B cell (primary cell): ENCODE results near the gene WRNIP1. TPM values are rescaled to one million over a fixed set of nuclear protein-coding genes. Genes with fewer than 3 reads are reported as not detected.

ENCODE experiments used
- ATAC-seq: fragments of 200-7000 bp; cut with Tn5 transposase; one replicate; pipeline ENCODE4 v1.10.0; 2021; ENCODE audit warnings: low read depth, mild to moderate bottlenecking, moderate number of reproducible peaks, moderate library complexity
- CTCF ChIA-PET: fragments of 350-600 bp; sonication (Branson Sonifier 250); formaldehyde crosslinking; loops from one replicate; lab custom pipeline; 2021; ENCODE audit warnings: antibody characterized with exemption, inconsistent platforms; lab: Charles Lee
- POLR2A ChIA-PET: fragments of 350-600 bp; sonication (Branson Sonifier 250); formaldehyde crosslinking; loops from one replicate; lab custom pipeline; 2021; ENCODE audit warnings: antibody characterized with exemption; lab: Charles Lee
- DNase-seq: peaks from one replicate; pipeline ENCODE4 v3.0.0; 2013
- H2AFZ ChIP-seq: 2 replicates; pipeline ENCODE4 v1.6.1; 2012; ENCODE audit warnings: mild to moderate bottlenecking, low read depth, low read length; ENCODE audit not compliant: insufficient read depth, poor library complexity, severe bottlenecking
- H3K27ac ChIP-seq, 2 donors: 1 replicate in 1 of 2; 2 replicates in 1 of 2; pipeline ENCODE4 v1.5.1; 2012 to 2013; ENCODE audit warnings: low read length in 2 of 2, mild to moderate bottlenecking in 2 of 2, moderate library complexity in 1 of 2
- H3K27me3 ChIP-seq, 4 experiments: fragments of 200-600 bp in 1 of 4; sonication (generic) in 1 of 4; replicated peaks in 1 of 4; 1 replicate in 2 of 4; 2 replicates in 2 of 4; pipeline versions ENCODE4 v1.6.1 to v1.7.0; 2013 to 2016; ENCODE audit warnings: low read length in 3 of 4, mild to moderate bottlenecking in 2 of 4, mixed read lengths in 1 of 4, moderate library complexity in 1 of 4; ENCODE audit not compliant: insufficient read depth in 4 of 4, control insufficient read depth in 3 of 4; ENCODE audit errors: control extremely low read depth in 1 of 4
- H3K36me3 ChIP-seq, 2 experiments: replicated peaks in 1 of 2; 1 replicate in 1 of 2; 2 replicates in 1 of 2; pipeline versions ENCODE4 v1.6.1 to v1.7.1; 2013; ENCODE audit warnings: low read length in 1 of 2; ENCODE audit not compliant: insufficient read depth in 2 of 2, control insufficient read depth in 1 of 2; ENCODE audit errors: control extremely low read depth in 1 of 2, extremely low read depth in 1 of 2
- H3K4me1 ChIP-seq, 2 donors: fragments of 200-600 bp in 1 of 2; sonication (generic) in 1 of 2; 1 replicate in 1 of 2; 2 replicates in 1 of 2; pipeline versions ENCODE4 v1.5.1 to v1.6.1; 2013 to 2017; ENCODE audit warnings: low read length in 2 of 2; ENCODE audit not compliant: control insufficient read depth in 2 of 2, insufficient read depth in 2 of 2
- H3K4me2 ChIP-seq: replicated peaks from 2 replicates; pipeline ENCODE3; 2012; ENCODE audit warnings: mild to moderate bottlenecking, low read depth, low read length; ENCODE audit not compliant: poor library complexity, severe bottlenecking
- H3K4me3 ChIP-seq, 5 experiments: fragments of 200-600 bp in 1 of 5; sonication (generic) in 1 of 5; 1 replicate in 3 of 5; 2 replicates in 2 of 5; pipeline versions ENCODE4 v1.5.1 to v1.7.0; 2011 to 2016; ENCODE audit warnings: low read length in 4 of 5, mild to moderate bottlenecking in 4 of 5, low read depth in 2 of 5, control low read depth in 1 of 5, moderate library complexity in 1 of 5; ENCODE audit not compliant: insufficient read depth in 1 of 5; ENCODE audit errors: control extremely low read depth in 1 of 5, extremely low read depth in 1 of 5
- H3K79me2 ChIP-seq: fragments of 200-600 bp; sonication (generic); one replicate; pipeline ENCODE4 v1.6.0; 2016; ENCODE audit warnings: low read length; ENCODE audit not compliant: control insufficient read depth, insufficient read depth
- H3K9ac ChIP-seq: fragments of 200-600 bp; sonication (generic); 2 replicates; pipeline ENCODE4 v1.6.1; 2017; ENCODE audit warnings: mild to moderate bottlenecking, low read length, moderate library complexity
- H3K9me3 ChIP-seq, 3 donors: one replicate each; pipeline versions ENCODE4 v1.6.1 to v1.7.1; 2013; ENCODE audit warnings: low read length in 2 of 3; ENCODE audit not compliant: control insufficient read depth in 2 of 3, insufficient read depth in 1 of 3; ENCODE audit errors: control extremely low read depth in 1 of 3
- H4K20me1 ChIP-seq: 2 replicates; pipeline ENCODE4 v1.6.0; 2012; ENCODE audit warnings: mild to moderate bottlenecking, low read length; ENCODE audit not compliant: insufficient read depth, control insufficient read depth, poor library complexity, severe bottlenecking
- H3K27ac Mint-ChIP-seq: one replicate; pipeline ENCODE4 v1.8.0; 2021; ENCODE audit warnings: mixed read lengths
- H3K27me3 Mint-ChIP-seq: one replicate; pipeline ENCODE4 v1.8.0; 2021; ENCODE audit warnings: mixed read lengths
- H3K4me1 Mint-ChIP-seq: one replicate; pipeline ENCODE4 v1.8.0; 2021; ENCODE audit warnings: mixed read lengths
- H3K4me3 Mint-ChIP-seq: one replicate; pipeline ENCODE4 v1.8.0; 2021; ENCODE audit warnings: mixed read lengths
- H3K9me3 Mint-ChIP-seq: one replicate; pipeline ENCODE4 v1.8.0; 2022; ENCODE audit warnings: mixed read lengths; ENCODE audit not compliant: insufficient read depth
- CTCF ChIP-seq: fragments of 200-600 bp; IDR thresholded peaks from one replicate; pipeline ENCODE4 v1.8.0; 2022; ENCODE audit warnings: antibody characterized with exemption, mild to moderate bottlenecking
- EZH2 ChIP-seq: IDR thresholded peaks from 2 replicates; pipeline ENCODE4 v1.6.1; 2012; ENCODE audit warnings: borderline replicate concordance, low read depth, mild to moderate bottlenecking, moderate library complexity, low read length; ENCODE audit not compliant: insufficient read depth, poor library complexity, severe bottlenecking
- WGBS: methylation state at CpG from one replicate; pipeline ENCODE4 v1.1.5; 2013; ENCODE audit warnings: missing lambda C conversion rate; ENCODE audit not compliant: insufficient coverage; 5-methylcytosine and 5-hydroxymethylcytosine counted together
- intact Hi-C: fragments of 100-400 bp; cut with micrococcal nuclease; formaldehyde crosslinking; loops from one replicate; pipeline ENCODE4 v1.10.0; 2022
- polyA plus RNA-seq: library from polyadenylated mRNA; depleted of rRNA; stranded (reverse); fragments of >200 nt; gene quantifications from 2 replicates; pipeline ENCODE4 v1.2.3, GENCODE V29; 2012
- total RNA-seq, 2 donors: library from RNA; stranded (reverse); fragments of 120-200 nt in 1 of 2; gene quantifications; 1 replicate in 1 of 2; 2 replicates in 1 of 2; pipeline versions ENCODE4 v1.2.3 to v1.2.4, GENCODE V29; 2013 to 2022

Gene WRNIP1
- total and polyA plus RNA-seq, 2 donors (not counting 1 experiment from before 2014, with no cell fraction given): 32.6 to 35.2 TPM

DNA sequence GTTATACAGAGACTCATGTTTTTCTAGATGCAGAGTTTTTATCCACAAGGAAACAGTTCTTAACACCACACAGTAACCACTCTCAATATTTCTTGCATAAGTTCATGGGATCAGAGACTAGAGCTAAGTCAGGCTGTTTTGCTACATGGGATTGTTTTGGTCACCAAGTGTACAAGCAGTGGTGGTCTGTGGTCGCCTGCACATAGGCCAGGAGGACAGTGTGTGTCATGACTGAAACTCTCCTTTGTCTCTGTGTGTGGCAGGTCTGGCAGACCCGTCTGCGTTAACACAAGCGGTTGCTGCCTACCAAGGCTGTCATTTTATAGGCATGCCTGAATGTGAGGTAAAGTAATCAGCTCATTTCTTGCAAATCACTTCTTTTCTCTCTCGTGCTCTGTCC is 18.9 kb downstream of the WRNIP1 start:
- no peak for ATAC-seq
- Histone ChIP-seq H3K27ac (no peak overlapping the region), H3K27me3 (no peaks in the 10 kb centered on the region), H3K9ac (no peak overlapping the region), H3K36me3 (peaks cover 2 to 56% of the 10 kb centered on the region in 2 experiments), H3K4me3 (no peak overlapping the region), H3K9me3 (no peaks in the 10 kb centered on the region), H3K4me1 (no peaks in the 10 kb centered on the region), H2AFZ (no peak overlapping the region), H3K79me2 (peaks cover 32% of the 10 kb centered on the region), H4K20me1 (peaks cover 43% of the 10 kb centered on the region), H3K4me2 (no peak overlapping the region)
- intact Hi-C loops: no loop called here
- H3K27ac Mint-ChIP-seq: no peak overlapping the region
- no peaks in the 10 kb centered on the region for H3K4me1 Mint-ChIP-seq
- CTCF ChIA-PET: interaction anchor here (1.1 to 2.3 kb wide), 2 partner anchors 11 to 204 kb away, joined by 3 to 6 read pairs; no protein-coding TSS in a partner anchor
- no peaks in the 10 kb centered on the region for H3K27me3 Mint-ChIP-seq
- TF ChIP-seq EZH2: no peak
- TF ChIP-seq CTCF: no peak
- WGBS: 94% methylated on average over 5 of the region's 5 CpGs
- no peak overlapping the region for H3K4me3 Mint-ChIP-seq
- no peak for DNase-seq
- no peaks in the 10 kb centered on the region for H3K9me3 Mint-ChIP-seq
- POLR2A ChIA-PET: interaction anchor here (0.6 kb wide), 1 partner anchor 10 kb away, joined by 4 read pairs; no protein-coding TSS in a partner anchor

DNA sequence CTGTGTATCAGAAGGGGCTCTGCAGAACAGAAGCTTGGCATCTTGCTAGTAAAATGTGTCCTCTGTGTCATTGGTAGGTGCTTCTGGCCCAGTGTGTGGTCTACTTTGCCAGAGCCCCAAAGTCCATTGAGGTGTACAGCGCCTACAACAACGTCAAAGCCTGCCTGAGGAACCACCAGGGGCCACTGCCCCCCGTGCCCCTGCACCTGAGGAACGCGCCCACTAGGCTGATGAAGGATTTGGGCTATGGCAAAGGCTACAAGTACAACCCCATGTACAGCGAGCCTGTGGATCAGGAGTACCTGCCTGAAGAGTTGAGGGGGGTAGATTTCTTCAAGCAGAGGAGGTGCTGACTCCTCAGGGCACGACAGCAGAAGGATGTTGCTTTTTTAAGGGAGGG is 19.7 kb downstream of the WRNIP1 start:
- no peak overlapping the region for H3K27ac ChIP-seq
- H3K4me1 Mint-ChIP-seq: no peaks in the 10 kb centered on the region
- DNase-seq (no peak), ATAC-seq (no peak)
- no peak overlapping the region for H3K4me2 ChIP-seq
- H3K9me3 Mint-ChIP-seq: no peaks in the 10 kb centered on the region
- H3K9me3 ChIP-seq: no peaks in the 10 kb centered on the region
- H4K20me1 ChIP-seq: peaks cover 36% of the 10 kb centered on the region
- H3K36me3 ChIP-seq: peaks cover 0 to 47% of the 10 kb centered on the region in 2 experiments
- H3K79me2 ChIP-seq: peaks cover 29% of the 10 kb centered on the region
- no peaks in the 10 kb centered on the region for H3K27me3 Mint-ChIP-seq
- no peaks in the 10 kb centered on the region for H3K4me1 ChIP-seq
- no peak overlapping the region for H3K9ac ChIP-seq
- ChIA-PET POLR2A (no interaction called here), CTCF (interaction anchor here (2.3 kb wide), 1 partner anchor 203 kb away, joined by 6 read pairs; no protein-coding TSS in a partner anchor)
- no peak overlapping the region for H2AFZ ChIP-seq
- H3K4me3 Mint-ChIP-seq: no peak overlapping the region
- H3K27me3 ChIP-seq: no peaks in the 10 kb centered on the region
- no peak overlapping the region for H3K27ac Mint-ChIP-seq
- no peak overlapping the region for H3K4me3 ChIP-seq
- intact Hi-C loops: no loop called here
- 95% methylated on average over 7 of the region's 7 CpGs for WGBS
- TF ChIP-seq CTCF (no peak), EZH2 (no peak)
